GM21526 (cell line): ENCODE results near the gene PFKL.
"Not testable (repeated sequence)": the region's sequence is repeated elsewhere in the genome, so short reads cannot be mapped to it uniquely, and the experiment has no call there.

Experiments used
- ATAC-seq: cut with Tn5 transposase; IDR thresholded peaks from one replicate; pipeline ENCODE4 v1.9.1; 2021; ENCODE audit warnings: moderate library complexity; ENCODE audit not compliant: unreplicated experiment, low FRiP score

PFKL gene

DNA sequence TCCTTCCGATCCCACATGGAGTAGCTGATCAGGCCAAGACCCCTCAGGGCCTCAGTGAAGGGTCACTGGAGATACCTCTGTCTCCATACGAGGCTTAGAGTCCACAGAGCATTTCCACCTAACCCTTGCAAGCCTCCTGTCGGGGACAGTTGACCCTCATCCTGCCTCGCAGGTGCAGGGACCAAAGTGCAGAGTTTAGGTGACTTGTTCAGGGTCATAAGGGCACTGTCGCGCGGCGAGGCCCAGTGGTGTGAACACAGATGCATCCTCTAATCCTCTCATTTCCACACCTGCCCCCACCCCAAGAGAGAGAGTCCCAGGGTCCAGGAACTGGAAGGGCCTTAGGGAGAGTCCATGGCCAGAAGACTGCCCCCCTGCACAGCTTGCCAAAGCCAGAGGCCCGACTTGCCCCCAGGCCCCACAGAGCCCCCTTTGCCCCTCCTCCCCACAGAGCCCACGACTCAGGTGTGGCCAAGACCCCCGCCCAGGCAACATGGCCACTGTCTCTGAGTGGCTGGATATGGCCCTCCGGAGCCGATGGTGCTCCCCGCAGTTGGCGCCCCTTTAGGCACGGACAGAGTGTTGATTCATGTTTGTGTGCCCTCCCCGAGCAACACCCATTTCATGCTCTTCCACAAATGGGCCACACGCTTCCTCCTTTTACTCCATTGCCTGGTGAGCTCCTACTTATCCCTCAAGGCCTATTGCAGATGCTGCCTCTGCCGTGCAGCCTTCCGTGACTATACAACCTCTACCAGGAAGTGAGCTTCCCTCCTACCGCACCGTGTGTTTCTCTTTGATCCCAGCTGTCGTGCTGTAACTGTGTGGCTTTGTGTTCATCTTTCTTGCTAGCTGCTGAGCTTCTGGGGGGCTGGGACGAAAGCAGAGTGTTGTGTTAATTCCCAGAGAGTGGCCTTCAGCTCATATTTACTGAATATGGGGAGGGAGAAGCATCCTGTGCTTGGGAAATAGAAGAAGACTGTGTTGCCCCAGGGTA lies 55.2 kb downstream of the PFKL start:
- no peak for ATAC-seq

- ATAC-seq, result no peak
Measured at GRCh38 chr21:44356160-44356559, 56.3 kb downstream of the PFKL start.

- ATAC-seq, result no peak
Measured at GRCh38 chr21:44356636-44357035, 56.8 kb downstream of the PFKL start.

- ATAC-seq, result no peak
Measured at GRCh38 chr21:44357064-44357837, 57.4 kb downstream of the PFKL start.

DNA sequence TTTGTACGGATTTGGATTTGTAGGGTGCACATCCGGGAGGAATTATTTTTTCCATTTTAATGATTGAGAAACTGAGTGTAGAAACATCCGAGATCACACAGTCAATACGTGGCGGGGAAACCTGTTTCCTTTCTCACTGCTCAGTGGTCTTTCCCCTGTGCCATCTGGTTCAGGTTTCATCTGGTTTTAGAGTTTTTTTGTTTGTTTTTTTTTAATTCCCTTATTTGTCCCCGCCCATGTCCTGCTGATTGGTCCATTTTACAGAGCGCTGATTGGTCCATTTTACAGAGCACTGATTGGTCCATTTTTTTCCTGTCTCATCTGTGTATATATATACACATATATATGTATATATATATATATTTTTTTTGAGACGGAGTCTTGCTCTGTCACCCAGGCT lies 59.5 kb downstream of the PFKL start:
- no peak for ATAC-seq

DNA sequence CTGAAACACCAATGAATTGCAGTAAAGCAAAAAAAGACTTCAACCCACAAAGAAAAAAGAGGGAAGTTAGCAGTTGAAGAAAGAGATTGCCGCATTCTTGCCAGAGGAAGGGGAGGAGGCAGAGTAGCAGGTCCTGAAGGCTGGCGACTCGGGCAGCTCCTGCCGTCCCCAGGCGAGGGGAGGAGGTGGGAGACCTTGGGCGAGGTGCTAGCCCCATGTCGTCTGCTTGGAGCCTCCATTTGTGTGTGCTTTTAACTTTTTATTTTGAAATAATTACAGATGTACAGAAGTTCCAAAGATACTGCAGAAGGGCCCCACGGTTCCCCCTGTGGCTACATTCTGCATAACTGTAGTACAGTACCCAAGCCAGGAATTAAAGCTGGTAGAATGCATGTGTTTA lies 60.3 kb downstream of the PFKL start:
- no peak for ATAC-seq

- ATAC-seq, result not testable (repeated sequence)
Measured at GRCh38 chr21:44361903-44362302, 62.0 kb downstream of the PFKL start.

DNA sequence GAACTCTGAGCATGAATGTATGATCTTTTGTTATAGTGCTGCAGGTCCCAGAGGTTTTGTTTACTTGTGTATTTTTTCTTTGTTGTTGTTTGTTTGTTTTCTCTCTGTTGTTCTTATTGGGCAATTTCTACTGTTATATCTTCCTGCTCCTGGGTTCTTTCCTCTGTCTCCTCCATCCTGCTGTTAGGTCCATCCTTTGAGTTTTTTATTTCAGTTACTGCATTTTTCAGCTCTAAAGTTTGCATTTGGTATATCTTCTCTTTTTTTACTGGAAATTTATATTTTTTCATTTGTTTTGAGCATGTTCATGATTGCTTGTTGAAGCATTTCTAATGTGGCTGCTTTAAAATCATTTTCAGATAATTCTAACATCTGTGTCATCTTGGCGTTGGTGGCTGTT lies 63.4 kb downstream of the PFKL start:
- ATAC-seq, result no peak

DNA sequence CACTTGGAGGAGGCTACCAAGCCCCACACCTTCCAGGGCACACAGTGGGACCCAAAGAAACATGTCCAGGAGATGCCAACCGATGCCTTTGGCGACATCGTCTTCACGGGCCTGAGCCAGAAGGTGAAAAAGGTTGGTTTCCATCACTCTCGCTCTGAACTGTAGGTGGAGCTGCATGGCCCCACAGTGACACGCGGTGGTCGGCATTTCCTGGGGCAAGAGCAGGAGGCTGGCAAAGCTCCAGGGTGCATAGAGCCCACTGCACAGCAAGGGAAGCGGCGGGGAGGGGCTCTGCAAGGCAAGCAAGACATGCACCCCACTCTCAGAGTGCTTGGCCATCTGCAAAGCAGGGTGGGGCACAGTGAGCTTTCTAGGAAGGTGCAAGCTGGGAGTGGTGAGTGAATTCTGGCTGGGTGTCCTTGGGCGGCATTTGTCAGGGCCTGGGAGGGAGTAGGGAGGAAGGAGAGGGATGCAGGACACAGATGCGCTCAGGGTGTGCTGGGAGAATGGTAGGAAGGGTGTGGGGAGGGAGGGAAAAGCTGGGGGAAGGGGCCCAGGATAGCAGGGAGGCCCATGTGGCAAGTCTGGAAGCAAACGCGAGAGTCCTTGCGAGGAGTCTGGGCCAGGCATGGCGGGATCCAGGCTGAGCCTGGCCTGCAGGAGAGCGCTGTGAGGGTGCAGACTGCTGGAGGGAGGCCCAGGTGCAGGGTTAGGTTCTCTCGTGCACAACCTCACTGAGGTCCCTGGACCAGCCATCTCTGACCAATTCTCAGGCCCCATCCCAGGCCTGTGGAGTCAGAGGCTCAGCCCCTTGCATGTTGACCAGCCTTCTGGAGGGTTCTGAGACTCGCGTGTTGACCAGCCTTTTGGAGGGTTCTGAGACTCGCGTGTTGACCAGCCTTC lies 64.5 kb downstream of the PFKL start:
- no peak for ATAC-seq

DNA sequence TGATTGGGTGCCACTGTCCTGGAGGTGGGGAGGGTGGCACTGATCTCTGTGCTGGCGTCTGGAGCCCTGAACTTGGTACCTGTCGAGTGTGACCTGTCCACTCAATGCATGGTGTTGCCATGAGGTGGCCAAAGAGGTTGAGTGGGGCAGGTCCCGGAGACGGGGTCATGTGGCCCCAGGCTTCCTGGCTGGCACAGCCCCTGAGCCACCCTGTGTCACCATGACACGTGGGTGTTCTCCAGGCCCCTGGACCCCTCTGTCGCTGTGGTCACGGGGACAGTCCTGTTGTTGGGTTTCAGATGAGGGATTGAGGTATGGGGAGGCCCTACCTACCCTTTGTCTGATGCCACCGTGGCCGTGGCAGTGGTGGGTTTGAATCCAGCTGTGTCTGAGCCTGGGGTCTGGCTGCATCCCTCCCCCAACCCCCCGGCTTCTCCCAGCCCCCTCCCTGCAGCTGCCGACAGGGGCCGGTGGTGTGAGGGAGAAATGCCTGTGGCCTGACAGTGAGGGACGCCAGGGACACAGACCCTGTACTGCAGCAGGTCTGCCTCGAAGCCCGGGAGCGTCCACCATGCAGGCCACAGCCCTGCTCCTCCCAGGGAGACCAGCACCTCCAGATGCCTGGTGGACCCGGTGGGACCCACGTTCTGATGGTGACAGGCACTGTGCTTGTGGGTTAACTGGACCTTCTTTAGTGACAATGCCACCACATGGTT lies 65.6 kb downstream of the PFKL start:
- ATAC-seq, result no peak

- ATAC-seq, result no peak
Measured at GRCh38 chr21:44365967-44366585, 66.2 kb downstream of the PFKL start.

- ATAC-seq, result no peak
Measured at GRCh38 chr21:44366586-44367211, 66.8 kb downstream of the PFKL start.

DNA sequence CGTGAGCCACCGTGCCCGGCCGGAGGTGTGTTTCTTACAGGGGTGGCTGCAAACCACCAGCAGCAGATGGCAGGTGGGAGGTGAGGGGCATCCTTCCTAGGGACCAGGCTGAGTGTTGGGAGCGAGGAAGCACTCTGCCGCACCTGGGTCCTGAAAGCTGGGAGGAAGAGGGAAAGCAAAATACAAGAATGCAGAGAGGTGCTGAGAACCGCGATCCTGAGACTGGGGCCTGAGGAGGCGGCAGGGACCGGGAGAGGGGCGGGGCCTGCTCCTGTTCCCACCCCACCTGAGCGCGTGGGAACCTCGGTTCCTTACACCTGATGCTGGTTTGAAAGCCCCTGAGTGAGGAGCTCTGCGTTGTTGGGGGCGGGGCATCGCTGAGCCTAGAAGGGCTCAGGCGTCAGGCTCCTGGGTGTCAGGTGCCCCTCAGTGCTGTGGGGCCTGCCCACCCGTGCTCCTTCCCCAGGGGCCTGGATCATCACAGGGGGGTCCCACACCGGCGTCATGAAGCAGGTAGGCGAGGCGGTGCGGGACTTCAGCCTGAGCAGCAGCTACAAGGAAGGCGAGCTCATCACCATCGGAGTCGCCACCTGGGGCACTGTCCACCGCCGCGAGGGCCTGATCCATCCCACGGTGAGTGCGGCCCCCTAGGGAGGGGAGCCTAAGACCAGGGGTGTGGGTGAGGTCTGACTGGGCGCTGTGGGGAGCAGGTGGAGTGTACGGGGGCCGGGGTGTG lies 69.0 kb downstream of the PFKL start:
- ATAC-seq, result no peak

DNA sequence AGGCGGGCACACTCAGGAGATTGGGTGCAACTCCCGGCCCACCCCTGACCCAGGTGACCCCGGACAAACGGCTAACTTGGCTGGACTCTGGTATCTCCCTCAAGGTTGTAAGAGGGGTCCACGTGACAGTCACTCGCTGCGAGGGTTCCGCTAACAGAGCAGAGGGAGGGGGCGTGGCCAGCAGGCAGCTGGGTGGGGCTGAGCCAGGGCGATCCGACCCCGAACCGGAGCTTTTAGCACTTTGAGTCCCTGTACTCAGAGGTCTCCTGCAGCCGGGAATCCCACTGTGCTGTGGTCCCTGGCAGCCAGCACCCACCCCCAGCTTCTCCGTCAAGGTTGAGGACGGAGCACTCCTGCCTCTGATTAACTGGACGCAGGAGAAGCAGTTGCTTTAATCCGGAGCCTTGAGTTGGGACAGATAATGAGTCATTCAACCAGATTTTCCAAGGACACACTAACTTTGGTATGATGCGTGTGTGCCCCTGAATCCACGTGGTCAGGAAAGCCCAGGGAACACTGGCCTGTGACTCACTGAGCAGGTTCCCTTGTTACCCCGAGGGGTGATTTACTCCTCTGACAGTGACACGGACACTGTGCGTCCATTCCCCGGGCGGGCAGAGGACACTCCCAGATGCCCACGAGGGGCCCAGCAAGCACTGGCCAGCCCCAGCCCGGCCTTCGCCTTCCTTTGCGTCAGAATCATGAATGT lies 70.3 kb downstream of the PFKL start:
- ATAC-seq, result no peak

- ATAC-seq, result no peak
Measured at GRCh38 chr21:44370786-44371410, 71.0 kb downstream of the PFKL start.

- no peak for ATAC-seq
Measured at GRCh38 chr21:44371596-44371995, 71.7 kb downstream of the PFKL start.

DNA sequence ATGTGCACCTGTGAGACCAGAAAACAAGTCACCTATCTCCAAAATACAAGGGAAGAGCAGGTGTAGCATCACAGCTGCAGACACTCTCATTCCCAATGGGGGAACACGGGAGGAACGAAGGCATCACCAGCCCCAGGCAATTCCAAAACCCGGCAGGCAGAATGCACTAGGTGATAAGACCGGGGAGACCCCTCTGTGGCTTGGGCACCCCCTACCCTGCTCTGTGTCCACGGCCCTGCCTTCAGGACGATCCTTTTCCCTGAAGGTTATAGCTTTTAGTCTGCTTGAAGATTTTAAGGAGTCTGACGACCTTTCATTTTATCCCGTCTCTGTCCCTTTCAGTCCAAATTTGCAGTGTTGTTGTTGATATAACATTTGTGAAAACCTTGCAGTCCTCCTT lies 72.8 kb downstream of the PFKL start:
- ATAC-seq, result no peak
